SK-N-SH (cell line): Measurements from ENCODE around the gene POLD2. TPM values are rescaled to one million over a fixed set of nuclear protein-coding genes. Genes with fewer than 3 reads are reported as not detected.

Experiments used
- CTCF ChIA-PET: fragments of 300-600, 350-600 bp; formaldehyde crosslinking; extraction: SDS; loops from one replicate; lab custom pipeline; 2021; lab: Yijun Ruan, JAX
- POLR2A ChIA-PET: fragments of 350-600 bp; sonication (Branson Sonifier 250); formaldehyde crosslinking; extraction: SDS; loops from one replicate; lab custom pipeline; 2020; ENCODE audit warnings: antibody characterized with exemption, inconsistent platforms; lab: Yijun Ruan, JAX
- DNase-seq: peaks from one replicate; pipeline ENCODE4 v3.0.0; 2012
- H2AFZ ChIP-seq: fragments of 200-600 bp; sonication (generic); 2 replicates; pipeline ENCODE4 v1.8.1; 2016; ENCODE audit warnings: antibody characterized with exemption, mild to moderate bottlenecking, low read depth
- H3F3A ChIP-seq: fragments of 200-600 bp; sonication (generic); replicated peaks from 2 replicates; pipeline ENCODE3; 2016; ENCODE audit warnings: antibody characterized with exemption, mild to moderate bottlenecking; ENCODE audit not compliant: insufficient read depth
- H3K27ac ChIP-seq, 2 experiments: fragments of 200-500 bp in 1 of 2; fragments of 200-600 bp in 1 of 2; sonication (Bioruptor generic) in 1 of 2; sonication (generic), shearing (Covaris generic) in 1 of 2; 2 replicates each; pipeline versions ENCODE4 v1.5.1 to v1.6.1; 2014 to 2016; ENCODE audit warnings: low read depth in 2 of 2, inconsistent platforms in 1 of 2, low read length in 1 of 2, mild to moderate bottlenecking in 1 of 2, mixed read lengths in 1 of 2
- H3K27me3 ChIP-seq: fragments of 200-600 bp; sonication (generic), shearing (Covaris generic); 2 replicates; pipeline ENCODE4 v1.6.1; 2016; ENCODE audit warnings: mixed run types; ENCODE audit not compliant: insufficient read depth
- H3K36me3 ChIP-seq, 2 experiments: fragments of 200-500 bp in 1 of 2; fragments of 200-600 bp in 1 of 2; sonication (Bioruptor generic) in 1 of 2; sonication (generic) in 1 of 2; replicated peaks in 1 of 2; 2 replicates each; pipeline versions ENCODE3 to v1.5.1; 2014 to 2016; ENCODE audit warnings: low read length in 1 of 2, mild to moderate bottlenecking in 1 of 2; ENCODE audit not compliant: insufficient read depth in 2 of 2, control insufficient read depth in 1 of 2
- H3K4me1 ChIP-seq, 2 experiments: fragments of 200-500 bp in 1 of 2; fragments of 200-600 bp in 1 of 2; sonication (Bioruptor generic) in 1 of 2; sonication (generic), shearing (Covaris generic) in 1 of 2; 2 replicates each; pipeline versions ENCODE4 v1.5.1 to v1.6.1; 2014 to 2016; ENCODE audit warnings: low read depth in 1 of 2, low read length in 1 of 2, mixed run types in 1 of 2; ENCODE audit not compliant: insufficient read depth in 2 of 2, control insufficient read depth in 1 of 2
- H3K4me2 ChIP-seq: fragments of 200-600 bp; sonication (generic), shearing (Covaris generic); 2 replicates; pipeline ENCODE4 v1.6.1; 2017; ENCODE audit warnings: mixed run types
- H3K4me3 ChIP-seq, 2 experiments: fragments of 200-500 bp in 1 of 2; fragments of 200-600 bp in 1 of 2; sonication (Bioruptor generic) in 1 of 2; sonication (generic), shearing (Covaris generic) in 1 of 2; 2 replicates each; pipeline versions ENCODE4 v1.5.1 to v1.8.1; 2014 to 2016; ENCODE audit warnings: low read depth in 2 of 2, inconsistent platforms in 1 of 2, low read length in 1 of 2, mild to moderate bottlenecking in 1 of 2, mixed read lengths in 1 of 2, moderate library complexity in 1 of 2
- H3K79me2 ChIP-seq: fragments of 200-600 bp; sonication (generic); 2 replicates; pipeline ENCODE4 v1.8.1; 2017; ENCODE audit warnings: mild to moderate bottlenecking; ENCODE audit not compliant: insufficient read depth
- H3K9ac ChIP-seq: fragments of 200-600 bp; sonication (generic); 2 replicates; pipeline ENCODE4 v1.6.1; 2017; ENCODE audit warnings: mixed run types
- H3K9me2 ChIP-seq: fragments of 200-600 bp; sonication (generic); 2 replicates; pipeline ENCODE4 v1.6.1; 2017; ENCODE audit warnings: mixed run types
- H3K9me3 ChIP-seq: fragments of 200-600 bp; sonication (generic); 2 replicates; pipeline ENCODE4 v1.6.1; 2017; ENCODE audit warnings: mixed run types, mild to moderate bottlenecking, moderate library complexity
- H4K20me1 ChIP-seq: fragments of 200-600 bp; sonication (generic); 2 replicates; pipeline ENCODE4 v1.6.1; 2017; ENCODE audit warnings: mild to moderate bottlenecking, mixed run types; ENCODE audit not compliant: insufficient read depth
- CHD2 ChIP-seq: fragments of 150-350 bp; IDR thresholded peaks from 2 replicates; pipeline ENCODE4 v1.6.1; 2018; ENCODE audit warnings: low read length; ENCODE audit not compliant: partially characterized antibody
- CTCF ChIP-seq: fragments of 200-600 bp; sonication (generic); IDR thresholded peaks from 2 replicates; pipeline ENCODE4 v1.6.1; 2017; ENCODE audit warnings: antibody characterized with exemption, mild to moderate bottlenecking, moderate library complexity
- FOSL2 ChIP-seq: IDR thresholded peaks from 2 replicates; pipeline ENCODE4 v1.4.0; 2012; ENCODE audit warnings: low read depth, mild to moderate bottlenecking, moderate library complexity, borderline replicate concordance
- GABPA ChIP-seq: IDR thresholded peaks from 2 replicates; pipeline ENCODE4 v1.4.0; 2012; ENCODE audit warnings: low read depth, mild to moderate bottlenecking
- GATA2 ChIP-seq: sonication (generic); formaldehyde crosslinking; IDR thresholded peaks from 2 replicates; pipeline ENCODE4 v1.5.0; 2020; ENCODE audit warnings: mild to moderate bottlenecking, missing genetic modification reagents
- NFIC ChIP-seq: IDR thresholded peaks from 2 replicates; pipeline ENCODE4 v1.4.0; 2012; ENCODE audit warnings: borderline replicate concordance
- NRF1 ChIP-seq: IDR thresholded peaks from 2 replicates; pipeline ENCODE4 v1.6.1; 2012; ENCODE audit warnings: low read depth, mild to moderate bottlenecking, low read length
- POLR2AphosphoS5 ChIP-seq: IDR thresholded peaks from 2 replicates; pipeline ENCODE4 v1.6.1; 2012; ENCODE audit warnings: low read depth, low read length
- REST ChIP-seq: IDR thresholded peaks from 2 replicates; pipeline ENCODE4 v1.6.1; 2012; ENCODE audit warnings: mild to moderate bottlenecking, low read depth, low read length, moderate library complexity
- RXRA ChIP-seq: IDR thresholded peaks from 2 replicates; pipeline ENCODE4 v1.4.0; 2012; ENCODE audit warnings: low read depth, mild to moderate bottlenecking, borderline replicate concordance
- SMC3 ChIP-seq: IDR thresholded peaks from 2 replicates; pipeline ENCODE4 v1.6.1; 2012; ENCODE audit warnings: low read depth, low read length, improper control_type of control experiment
- TCF12 ChIP-seq: IDR thresholded peaks from 2 replicates; pipeline ENCODE4 v1.4.0; 2012
- TEAD4 ChIP-seq: IDR thresholded peaks from 2 replicates; pipeline ENCODE4 v1.4.0; 2012; ENCODE audit warnings: mild to moderate bottlenecking, borderline replicate concordance; ENCODE audit not compliant: insufficient read depth
- USF1 ChIP-seq: IDR thresholded peaks from 2 replicates; pipeline ENCODE4 v1.4.0; 2012; ENCODE audit warnings: low read depth, borderline replicate concordance
- YY1 ChIP-seq: IDR thresholded peaks from 2 replicates; pipeline ENCODE4 v1.4.0; 2012; ENCODE audit warnings: low read depth, mild to moderate bottlenecking
- ZBTB33 ChIP-seq: IDR thresholded peaks from 2 replicates; pipeline ENCODE4 v1.4.0; 2012; ENCODE audit warnings: low read depth, borderline replicate concordance
- WGBS: methylation state at CpG from one replicate; pipeline ENCODE4 v1.1.6; 2017; ENCODE audit warnings: low lambda C conversion rate; 5-methylcytosine and 5-hydroxymethylcytosine counted together
- polyA plus RNA-seq, 3 experiments: library from polyadenylated mRNA; depleted of rRNA; stranded (reverse); fragments of >200 nt; gene quantifications; 2 replicates each; pipeline ENCODE4 v1.2.3, GENCODE V29; 2012

POLD2 gene
- polyA plus RNA-seq, 1 of the 3 experiments (the other 2 are of a cell fraction) = 194 TPM

GRCh38 chr7:44145969-44146911, 22.9 kb upstream of the POLD2 start (continued):
- no peak for TF ChIP-seq ZBTB33
- no peak for TF ChIP-seq NRF1
- TF ChIP-seq GATA2 (CRISPR knock-in tag) = no peak
- no peak for TF ChIP-seq CHD2
- TF ChIP-seq, all 33 proteins: peak for 0

GRCh38 chr7:44145479-44145968, 22.2 kb upstream of the POLD2 start:
- Histone ChIP-seq H3K79me2 (no peaks in the 10 kb centered on the region), H3K9me2 (no peaks in the 10 kb centered on the region), H3K27ac (no peak overlapping the region), H3K4me2 (peak overlapping the region; percentile 80), H3F3A (peaks cover 8% of the 10 kb centered on the region), H3K4me1 (peaks cover 0 to 16% of the 10 kb centered on the region in 2 experiments; a peak in 1 of 4 replicates), H3K9ac (no peak overlapping the region; the same call in 1 of the 2 replicates), H3K9me3 (no peaks in the 10 kb centered on the region), H3K27me3 (no peaks in the 10 kb centered on the region), H3K4me3 (peak overlapping the region; percentile 51 to 59), H2AFZ (peak overlapping the region; percentile 81; the same call in 1 of the 2 replicates), H4K20me1 (no peaks in the 10 kb centered on the region), H3K36me3 (no peaks in the 10 kb centered on the region)
- POLR2A ChIA-PET = interaction anchor here (0.6 kb wide), 1 partner anchor 172 kb away, joined by 3 read pairs; no protein-coding TSS in a partner anchor
- peak; percentile 78 for DNase-seq
- CTCF ChIA-PET = interaction anchor here (0.6 to 1.1 kb wide), 2 partner anchors 14 to 43 kb away, joined by 3 read pairs; partner anchors contain the start of gene GCK
- 81% methylated on average over 52 of the region's 53 CpGs for WGBS
- no peak for TF ChIP-seq TEAD4
- no peak for TF ChIP-seq REST
- no peak for TF ChIP-seq GATA2 (CRISPR knock-in tag)
- no peak for TF ChIP-seq YY1
- TF ChIP-seq ZBTB33 = no peak
- no peak for TF ChIP-seq GABPA
- TF ChIP-seq NFIC = no peak
- no peak for TF ChIP-seq RXRA
- no peak for TF ChIP-seq FOSL2
- TF ChIP-seq USF1 = no peak
- no peak for TF ChIP-seq SMC3
- TF ChIP-seq POLR2AphosphoS5 = no peak
- no peak for TF ChIP-seq CTCF
- TF ChIP-seq TCF12 = no peak
- TF ChIP-seq NRF1 = no peak
